ENCODE data around the gene UPF2.

- no peak for TF ChIP-seq CTCF (IDR thresholded peaks at IDR 0.05; ENCODE audit: low read depth, low read length)
- no peak for TF ChIP-seq POLR2A (IDR thresholded peaks at IDR 0.05; ENCODE audit: extremely low read depth, insufficient read length)
Observed at GRCh38 chr10:11962176-11962575, 80.4 kb downstream of the UPF2 start.

Measured in NB4 (cell line).